OCI-LY3 (cell line): ENCODE data around the gene LRRC32.

Source experiments
- H2AFZ ChIP-seq: fragments of 200-600, 300-600 bp; shearing (Covaris generic); 2 replicates; pipeline ENCODE4 v1.6.0; 2014; ENCODE audit warnings: antibody characterized with exemption, low read depth, low read length
- H3K27ac ChIP-seq: fragments of 200-600, 300-600 bp; sonication (generic); 2 replicates; pipeline ENCODE4 v1.5.1; 2014; ENCODE audit warnings: mild to moderate bottlenecking, low read length, moderate library complexity, mixed read lengths
- H3K27me3 ChIP-seq: fragments of 200-600, 300-600 bp; sonication (generic); 2 replicates; pipeline ENCODE4 v1.6.1; 2014; ENCODE audit warnings: low read depth, low read length, mixed read lengths
- H3K36me3 ChIP-seq: fragments of 200-600, 300-600 bp; sonication (generic); replicated peaks from 2 replicates; pipeline ENCODE3; 2014; ENCODE audit warnings: low read depth, low read length, mixed read lengths
- H3K4me1 ChIP-seq: fragments of 300-600, 200-600 bp; sonication (generic); 2 replicates; pipeline ENCODE4 v1.6.1; 2014; ENCODE audit warnings: low read length, mixed read lengths
- H3K4me2 ChIP-seq: fragments of 200-600, 300-600 bp; sonication (generic); 2 replicates; pipeline ENCODE4 v1.6.1; 2014; ENCODE audit warnings: low read length, mixed read lengths
- H3K4me3 ChIP-seq: fragments of 300-600, 200-600 bp; sonication (generic); 2 replicates; pipeline ENCODE4 v1.5.1; 2014; ENCODE audit warnings: antibody characterized with exemption, mild to moderate bottlenecking, low read length, moderate library complexity
- H3K79me2 ChIP-seq: fragments of 300-600, 200-600 bp; shearing (Covaris generic); 2 replicates; pipeline ENCODE4 v1.6.1; 2014; ENCODE audit warnings: mild to moderate bottlenecking, low read length, mixed read lengths
- H3K9ac ChIP-seq: fragments of 300-600, 200-600 bp; shearing (Covaris generic); 2 replicates; pipeline ENCODE4 v1.6.0; 2014; ENCODE audit warnings: mild to moderate bottlenecking, low read length, moderate library complexity
- H3K9me3 ChIP-seq: fragments of 200-600, 300-600 bp; shearing (Covaris generic); 2 replicates; pipeline ENCODE4 v1.6.1; 2014; ENCODE audit warnings: low read length, mixed read lengths; ENCODE audit not compliant: insufficient read depth
- H4K20me1 ChIP-seq: fragments of 200-600, 300-600 bp; sonication (generic); 2 replicates; pipeline ENCODE4 v1.6.1; 2016; ENCODE audit warnings: low read length, mixed read lengths; ENCODE audit not compliant: insufficient read depth
- EZH2phosphoT487 ChIP-seq: fragments of 200-600 bp; shearing (Covaris generic); IDR thresholded peaks from 2 replicates; pipeline ENCODE4 v1.6.1; 2018; ENCODE audit warnings: antibody characterized with exemption, mixed run types, low read depth
- TF ChIP-seq, protein P1 (sequence below): fragments of 200-600, 300-600 bp; sonication (generic); IDR thresholded peaks from 2 replicates; pipeline ENCODE4 v1.5.1; 2014; ENCODE audit warnings: antibody characterized with exemption, low read length, low read depth

Gene LRRC32

DNA sequence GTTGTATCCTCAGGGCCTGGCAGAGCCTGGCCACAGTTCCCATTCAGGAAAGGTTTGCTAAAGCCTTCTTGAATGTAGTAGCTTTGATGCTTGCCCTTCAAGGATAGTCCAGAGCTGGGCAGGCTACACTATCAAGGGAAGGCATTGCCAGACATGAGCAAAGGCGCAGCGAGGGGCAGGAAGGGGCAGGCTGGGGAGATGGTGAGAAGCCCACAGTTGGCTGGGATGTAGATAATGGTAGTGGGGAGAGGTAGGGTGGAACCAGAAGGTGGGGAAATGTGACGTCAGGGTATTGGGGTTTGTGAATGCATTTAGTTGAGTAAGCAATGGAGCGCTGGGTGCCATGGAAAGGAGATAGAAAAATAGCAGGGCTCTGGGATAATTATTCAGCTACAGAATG, 28.6 kb downstream of the LRRC32 start:
- no peaks in the 10 kb centered on the region for H3K79me2 ChIP-seq
- TF ChIP-seq, protein P1, sequence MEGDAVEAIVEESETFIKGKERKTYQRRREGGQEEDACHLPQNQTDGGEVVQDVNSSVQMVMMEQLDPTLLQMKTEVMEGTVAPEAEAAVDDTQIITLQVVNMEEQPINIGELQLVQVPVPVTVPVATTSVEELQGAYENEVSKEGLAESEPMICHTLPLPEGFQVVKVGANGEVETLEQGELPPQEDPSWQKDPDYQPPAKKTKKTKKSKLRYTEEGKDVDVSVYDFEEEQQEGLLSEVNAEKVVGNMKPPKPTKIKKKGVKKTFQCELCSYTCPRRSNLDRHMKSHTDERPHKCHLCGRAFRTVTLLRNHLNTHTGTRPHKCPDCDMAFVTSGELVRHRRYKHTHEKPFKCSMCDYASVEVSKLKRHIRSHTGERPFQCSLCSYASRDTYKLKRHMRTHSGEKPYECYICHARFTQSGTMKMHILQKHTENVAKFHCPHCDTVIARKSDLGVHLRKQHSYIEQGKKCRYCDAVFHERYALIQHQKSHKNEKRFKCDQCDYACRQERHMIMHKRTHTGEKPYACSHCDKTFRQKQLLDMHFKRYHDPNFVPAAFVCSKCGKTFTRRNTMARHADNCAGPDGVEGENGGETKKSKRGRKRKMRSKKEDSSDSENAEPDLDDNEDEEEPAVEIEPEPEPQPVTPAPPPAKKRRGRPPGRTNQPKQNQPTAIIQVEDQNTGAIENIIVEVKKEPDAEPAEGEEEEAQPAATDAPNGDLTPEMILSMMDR: no peak
- TF ChIP-seq EZH2phosphoT487: no peak
- H3K9ac ChIP-seq: no peak overlapping the region; the same call in 1 of the 2 replicates
- peaks cover 3% of the 10 kb centered on the region for H3K9me3 ChIP-seq
- peaks cover 4% of the 10 kb centered on the region for H3K36me3 ChIP-seq
- H3K4me3 ChIP-seq: peak overlapping the region; percentile 41
- H3K27me3 ChIP-seq: peaks cover 36% of the 10 kb centered on the region
- no peaks in the 10 kb centered on the region for H4K20me1 ChIP-seq
- H3K4me2 ChIP-seq: peak overlapping the region; percentile 73
- H2AFZ ChIP-seq: peak overlapping the region; percentile 10
- no peak overlapping the region for H3K27ac ChIP-seq
- H3K4me1 ChIP-seq: peaks cover 49% of the 10 kb centered on the region

DNA sequence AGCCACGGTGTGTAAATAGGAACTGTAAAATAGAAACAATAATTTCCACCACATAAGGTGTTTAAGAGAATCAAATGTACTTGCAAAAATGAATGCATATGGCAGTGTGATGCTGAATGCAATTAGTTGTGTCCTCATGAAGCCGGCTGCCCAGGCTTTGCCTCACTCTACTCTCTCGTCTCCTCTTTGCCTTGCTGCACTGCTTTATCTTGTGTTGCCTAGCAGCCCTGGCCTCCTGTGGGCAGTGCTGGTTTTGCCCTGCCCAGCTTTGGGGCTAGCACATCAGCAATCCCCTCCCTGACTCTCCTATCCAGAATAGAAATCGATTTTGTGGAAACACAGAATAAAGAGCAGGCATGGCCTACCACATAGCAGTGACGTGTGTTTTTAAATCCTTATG, 30.0 kb downstream of the LRRC32 start:
- Histone ChIP-seq H3K27me3 (peaks cover 26% of the 10 kb centered on the region), H3K4me1 (peaks cover 58% of the 10 kb centered on the region), H3K9ac (no peak overlapping the region), H3K27ac (no peak overlapping the region), H3K36me3 (no peaks in the 10 kb centered on the region), H3K4me3 (no peak overlapping the region), H3K4me2 (no peak overlapping the region), H2AFZ (no peak overlapping the region), H3K9me3 (no peaks in the 10 kb centered on the region), H4K20me1 (no peaks in the 10 kb centered on the region), H3K79me2 (no peaks in the 10 kb centered on the region)
- no peak for TF ChIP-seq EZH2phosphoT487
- TF ChIP-seq, protein P1: no peak

DNA sequence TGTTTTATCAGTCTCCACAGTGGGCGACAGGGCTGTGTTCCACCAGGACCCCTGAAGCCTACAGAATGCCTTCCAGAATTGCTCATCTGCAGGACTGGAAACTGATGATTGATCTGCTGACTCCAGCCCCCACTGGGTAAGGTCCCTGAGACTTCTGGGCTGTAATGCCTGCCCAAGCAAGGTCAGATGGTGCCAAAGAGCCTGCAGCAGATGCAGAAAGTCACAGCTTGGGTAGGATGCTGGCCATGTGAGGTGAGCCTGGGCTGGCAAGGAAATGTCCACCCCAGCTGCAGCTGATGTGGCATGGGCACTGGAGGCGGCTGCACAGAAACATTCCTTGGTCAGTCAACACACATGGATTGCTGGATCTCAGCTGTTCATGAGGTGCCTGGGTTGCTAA, 30.9 kb downstream of the LRRC32 start:
- no peaks in the 10 kb centered on the region for H4K20me1 ChIP-seq
- H3K4me3 ChIP-seq: no peak overlapping the region
- peaks cover 58% of the 10 kb centered on the region for H3K4me1 ChIP-seq
- no peak overlapping the region for H3K9ac ChIP-seq
- TF ChIP-seq EZH2phosphoT487: no peak
- TF ChIP-seq, protein P1: no peak
- H2AFZ ChIP-seq: no peak overlapping the region
- H3K79me2 ChIP-seq: no peaks in the 10 kb centered on the region
- H3K4me2 ChIP-seq: no peak overlapping the region
- no peaks in the 10 kb centered on the region for H3K36me3 ChIP-seq
- H3K27ac ChIP-seq: no peak overlapping the region
- peaks cover 25% of the 10 kb centered on the region for H3K27me3 ChIP-seq
- H3K9me3 ChIP-seq: no peaks in the 10 kb centered on the region

DNA sequence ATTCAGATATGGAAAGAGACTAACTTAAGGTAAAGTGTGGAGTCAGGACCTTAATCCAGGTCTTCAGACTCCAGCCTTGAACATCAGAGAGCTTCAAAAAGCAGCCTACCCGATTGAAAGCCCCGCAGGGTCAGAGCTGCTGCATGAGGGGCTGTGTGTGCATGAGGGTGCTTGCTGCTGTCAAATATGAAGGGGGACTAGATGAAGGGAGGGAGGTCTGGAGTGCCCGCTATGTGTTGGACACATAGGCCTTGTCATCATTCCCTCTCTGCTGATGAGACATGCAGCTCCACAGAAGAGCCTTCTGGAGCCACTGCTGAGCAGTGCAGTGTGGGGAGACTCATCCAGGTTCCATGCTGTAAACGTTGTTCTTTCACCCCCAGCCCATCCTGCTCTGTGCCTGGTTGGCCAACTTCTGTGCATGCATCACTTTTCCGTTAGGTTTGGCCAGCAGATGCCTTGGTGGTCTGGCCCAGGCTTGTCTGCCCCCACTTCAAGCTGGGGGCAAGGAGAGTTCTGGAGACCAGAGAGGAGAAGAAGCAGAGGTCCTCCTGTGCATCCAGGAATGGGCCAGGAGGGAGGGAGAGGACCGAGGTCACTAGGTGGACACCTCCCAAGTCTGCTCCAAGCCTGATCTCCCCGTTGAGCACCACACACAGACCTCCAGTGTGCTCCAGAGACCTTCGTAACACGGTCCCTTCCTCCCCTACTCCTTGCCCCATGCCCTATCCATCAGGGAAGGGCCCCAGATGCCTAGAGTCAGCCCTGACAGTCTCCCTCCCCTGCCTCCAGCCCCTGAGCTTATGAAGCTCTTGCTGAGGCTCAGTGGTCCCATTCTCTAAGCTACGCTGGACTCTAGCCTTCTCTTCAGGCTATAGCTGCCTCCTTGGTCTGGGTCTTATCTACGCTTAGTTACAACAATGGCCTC, 32.0 kb downstream of the LRRC32 start:
- Histone ChIP-seq H3K9me3 (no peaks in the 10 kb centered on the region), H3K4me2 (peak overlapping the region; percentile 58), H3K9ac (no peak overlapping the region; the same call in 1 of the 2 replicates), H4K20me1 (no peaks in the 10 kb centered on the region), H3K4me1 (peaks cover 58% of the 10 kb centered on the region), H2AFZ (peak overlapping the region; percentile 66; the same call in 1 of the 2 replicates), H3K27ac (peak overlapping the region; percentile 66), H3K79me2 (no peaks in the 10 kb centered on the region), H3K36me3 (no peaks in the 10 kb centered on the region), H3K4me3 (no peak overlapping the region), H3K27me3 (peaks cover 19% of the 10 kb centered on the region)
- no peak for TF ChIP-seq EZH2phosphoT487
- TF ChIP-seq, protein P1: no peak
